GM12801 (cell line): ENCODE data around the gene CELF6.

ENCODE experiments used
- TF ChIP-seq, protein P1 (sequence below): IDR thresholded peaks from one replicate; pipeline ENCODE4 v1.5.1; 2011; ENCODE audit warnings: control low read depth; ENCODE audit not compliant: insufficient read length; ENCODE audit errors: extremely low read depth

CELF6 gene

DNA sequence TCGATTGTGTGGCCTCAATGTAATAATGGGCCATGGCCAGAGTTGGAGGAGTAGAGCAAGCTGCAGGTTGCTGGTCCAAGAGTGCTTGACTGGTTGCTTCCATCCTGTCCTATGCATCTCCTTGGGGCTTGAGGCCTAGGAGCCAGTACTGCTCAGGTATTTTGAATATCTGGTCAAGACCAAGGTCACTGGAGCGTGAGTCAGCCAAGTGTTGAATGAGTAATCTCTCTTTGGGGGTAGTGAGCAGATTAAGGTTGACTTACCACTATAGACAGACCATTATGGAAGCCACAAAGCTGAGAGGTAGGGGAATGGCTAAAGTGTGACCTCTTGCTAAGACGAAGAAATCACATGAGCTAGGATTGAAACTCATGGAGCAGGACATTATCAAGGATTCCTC is 38.2 kb downstream of the CELF6 start:
- TF ChIP-seq, protein P1, sequence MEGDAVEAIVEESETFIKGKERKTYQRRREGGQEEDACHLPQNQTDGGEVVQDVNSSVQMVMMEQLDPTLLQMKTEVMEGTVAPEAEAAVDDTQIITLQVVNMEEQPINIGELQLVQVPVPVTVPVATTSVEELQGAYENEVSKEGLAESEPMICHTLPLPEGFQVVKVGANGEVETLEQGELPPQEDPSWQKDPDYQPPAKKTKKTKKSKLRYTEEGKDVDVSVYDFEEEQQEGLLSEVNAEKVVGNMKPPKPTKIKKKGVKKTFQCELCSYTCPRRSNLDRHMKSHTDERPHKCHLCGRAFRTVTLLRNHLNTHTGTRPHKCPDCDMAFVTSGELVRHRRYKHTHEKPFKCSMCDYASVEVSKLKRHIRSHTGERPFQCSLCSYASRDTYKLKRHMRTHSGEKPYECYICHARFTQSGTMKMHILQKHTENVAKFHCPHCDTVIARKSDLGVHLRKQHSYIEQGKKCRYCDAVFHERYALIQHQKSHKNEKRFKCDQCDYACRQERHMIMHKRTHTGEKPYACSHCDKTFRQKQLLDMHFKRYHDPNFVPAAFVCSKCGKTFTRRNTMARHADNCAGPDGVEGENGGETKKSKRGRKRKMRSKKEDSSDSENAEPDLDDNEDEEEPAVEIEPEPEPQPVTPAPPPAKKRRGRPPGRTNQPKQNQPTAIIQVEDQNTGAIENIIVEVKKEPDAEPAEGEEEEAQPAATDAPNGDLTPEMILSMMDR = no peak

DNA sequence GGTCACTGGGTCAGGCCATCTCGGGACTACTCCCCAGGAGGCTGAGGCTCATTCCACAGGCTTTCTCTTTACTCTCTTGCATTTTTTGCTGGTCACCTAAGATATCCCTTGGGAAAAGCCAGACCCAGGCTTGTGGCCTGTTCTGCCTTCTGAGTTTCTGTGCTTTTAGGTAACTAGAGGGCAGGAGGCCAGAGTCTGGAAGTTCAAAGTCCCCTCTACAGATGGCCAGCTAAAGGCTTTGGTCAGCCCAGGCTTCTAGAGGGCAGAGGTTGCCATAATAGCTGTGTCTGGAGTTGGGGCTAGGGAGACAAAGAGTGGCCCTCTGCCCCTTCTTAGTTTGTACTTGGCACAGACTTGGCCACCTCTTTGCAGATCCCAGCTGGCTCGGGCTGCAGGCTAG is 39.2 kb downstream of the CELF6 start:
- TF ChIP-seq, protein P1 = no peak

DNA sequence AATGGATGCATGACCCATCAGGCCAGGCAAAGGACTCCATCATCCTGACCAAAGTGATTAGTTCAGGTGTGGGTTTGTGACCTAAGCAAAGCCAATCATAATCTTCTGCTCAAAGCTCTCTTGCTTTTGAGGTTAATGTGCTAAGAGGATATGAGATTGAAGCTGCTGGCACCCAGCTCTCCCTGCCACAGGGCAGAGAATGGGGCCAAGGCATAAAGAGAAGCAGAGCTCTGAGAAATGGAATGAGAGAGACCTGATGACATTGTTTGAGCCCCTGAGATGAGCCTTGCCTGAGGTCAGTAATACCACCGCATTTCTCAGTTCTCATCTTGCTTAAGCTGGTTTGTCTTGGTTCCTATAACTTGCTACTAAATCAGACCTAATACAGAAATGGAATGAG is 41.2 kb downstream of the CELF6 start:
- TF ChIP-seq, protein P1 = no peak

DNA sequence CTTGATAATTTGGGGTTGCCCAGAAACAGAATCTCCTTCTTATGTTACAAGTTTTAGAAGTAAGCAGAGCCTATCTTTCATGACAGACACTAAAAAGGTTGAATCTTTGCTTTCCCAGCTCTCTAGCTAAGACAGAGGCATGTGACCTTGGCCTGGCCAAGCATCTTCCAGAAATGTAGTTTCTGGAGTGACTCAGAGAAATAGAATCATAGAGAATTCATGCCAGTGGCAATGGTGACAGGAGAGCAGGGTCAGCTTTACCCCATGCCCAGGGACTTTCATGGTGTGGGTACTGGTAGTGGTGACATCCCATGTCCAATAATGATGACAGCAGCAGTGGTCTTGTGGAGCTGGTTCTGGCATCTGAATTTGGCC is 43.6 kb downstream of the CELF6 start:
- TF ChIP-seq, protein P1 = no peak

DNA sequence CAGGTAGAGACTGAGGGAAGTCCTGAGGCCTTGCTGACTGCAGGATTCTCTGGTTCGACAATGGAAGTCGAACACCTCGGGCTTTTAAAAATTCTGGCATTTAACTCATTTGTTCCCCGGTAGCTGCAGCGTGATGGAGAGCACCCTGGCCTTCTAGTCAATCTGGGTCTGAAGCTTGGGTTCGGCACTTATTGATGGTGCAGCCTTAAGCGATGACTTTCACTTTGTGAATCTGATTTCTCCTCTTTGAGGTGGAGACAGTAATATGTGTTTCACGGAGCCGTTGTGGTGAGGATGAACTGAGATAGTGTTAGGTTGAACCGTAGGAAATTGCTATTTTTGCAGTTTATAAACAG is 47.0 kb downstream of the CELF6 start:
- TF ChIP-seq, protein P1 = no peak

DNA sequence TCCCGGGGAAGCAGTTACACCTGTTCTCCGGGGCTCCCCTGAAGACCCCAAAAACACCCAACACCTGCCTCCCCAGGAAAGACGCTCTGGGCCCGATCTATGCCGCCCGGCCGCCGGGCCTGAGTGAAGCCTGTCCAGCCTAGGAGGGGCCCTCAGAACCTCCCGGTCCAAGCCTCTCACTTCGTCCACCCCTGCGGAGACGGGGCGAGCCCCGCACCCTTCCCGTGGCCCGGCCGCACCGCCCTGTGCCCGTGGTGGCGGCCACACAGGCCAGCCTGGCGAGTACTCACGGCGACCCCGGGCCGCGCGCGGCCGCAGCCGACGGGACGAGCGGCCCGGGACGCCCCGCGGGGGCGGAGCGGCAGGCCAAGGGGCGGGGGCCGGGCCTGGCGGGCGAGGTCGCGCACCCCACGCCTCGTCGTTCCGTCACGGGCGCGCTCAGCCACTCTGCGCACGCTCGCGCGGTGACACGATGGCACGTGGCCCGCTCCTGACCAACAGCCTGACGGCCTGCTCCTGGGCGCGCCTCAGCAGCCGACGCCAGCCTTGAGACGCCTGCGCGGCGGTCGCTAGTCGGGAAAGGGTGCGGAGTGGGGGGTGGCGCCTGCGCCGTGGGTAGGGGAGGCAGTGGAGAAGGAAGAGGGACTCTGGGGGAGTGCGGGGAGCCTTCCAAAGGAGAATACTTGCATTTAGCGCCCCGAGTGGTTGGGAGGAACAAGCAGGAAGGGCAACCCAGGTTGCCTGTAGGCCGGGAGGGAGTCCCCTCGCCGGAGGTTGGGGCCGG is 47.6 kb downstream of the CELF6 start, which contains the start of gene PARP6:
PARP6 (minus strand) TSS at position 342 of the 784 bp plus-strand sequence. CDS start 5,077 bp downstream, outside the sequence.
- TF ChIP-seq, protein P1 = no peak

DNA sequence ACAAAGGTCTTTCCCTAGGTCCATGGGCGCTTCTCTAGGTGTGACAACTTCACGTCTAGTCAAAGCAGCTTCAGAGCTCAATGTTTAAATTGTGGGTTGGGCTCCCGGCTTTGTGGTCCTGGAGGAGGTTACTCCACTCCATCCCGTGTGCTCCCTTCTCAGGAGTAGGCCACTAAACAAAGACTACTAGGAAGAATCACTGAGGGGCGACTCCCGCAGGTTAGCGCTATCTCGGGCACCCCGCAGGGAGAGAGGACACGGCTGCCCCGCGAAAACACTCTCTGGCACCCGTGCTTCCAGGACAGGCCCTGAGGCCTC is 48.1 kb downstream of the CELF6 start:
- TF ChIP-seq, protein P1 = no peak

DNA sequence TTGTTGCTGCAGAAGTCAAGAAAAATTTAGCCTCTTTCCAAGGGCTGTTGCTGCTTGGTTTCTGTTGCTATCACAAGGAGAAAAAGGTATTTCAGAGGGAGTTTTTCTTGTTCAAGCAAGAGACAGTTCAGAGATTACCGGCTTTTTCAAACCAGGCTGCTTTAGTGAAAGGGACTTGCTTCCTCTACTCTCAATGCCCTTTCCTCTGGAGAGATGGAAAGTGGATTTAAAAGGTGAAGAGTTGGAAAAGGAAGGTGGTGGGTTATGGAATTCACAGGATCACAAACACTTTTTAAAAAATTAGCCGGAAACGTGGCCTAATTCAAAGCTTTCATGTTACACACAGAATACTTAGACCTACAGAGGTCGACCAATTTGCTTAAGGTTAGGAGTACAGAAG is 48.7 kb downstream of the CELF6 start:
- TF ChIP-seq, protein P1 = no peak
